ENCODE results near the gene NPAS3.

NPAS3 gene

DNA sequence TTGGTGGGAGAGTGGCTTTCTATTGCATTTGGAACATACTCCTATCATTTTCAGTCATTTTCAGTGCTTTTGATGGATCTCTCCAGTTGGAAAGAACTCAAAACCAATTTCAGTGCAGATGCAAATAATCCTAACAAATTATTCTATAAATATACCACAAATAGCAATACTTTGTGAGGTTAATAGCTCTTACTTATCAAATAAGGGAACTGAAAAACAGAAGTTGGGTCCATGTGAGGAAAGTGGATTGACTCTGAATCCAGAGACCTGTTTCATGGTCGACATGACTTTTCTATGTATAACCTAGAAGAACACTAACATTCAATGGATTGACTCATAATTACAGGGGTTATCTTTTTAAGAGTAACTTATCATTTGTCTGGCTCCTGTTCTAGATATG lies 763.6 kb downstream of the NPAS3 start:
- H3K4me3 ChIP-seq (ENCODE audit: control insufficient read depth, low read depth, low read length), result no peak overlapping the region
- TF ChIP-seq CTCF (conservative IDR thresholded peaks at IDR 0.05; ENCODE audit: control insufficient read depth, insufficient read depth, low read depth, low read length), result no peak
- no peak for DNase-seq (ENCODE audit: low read depth)

DNA sequence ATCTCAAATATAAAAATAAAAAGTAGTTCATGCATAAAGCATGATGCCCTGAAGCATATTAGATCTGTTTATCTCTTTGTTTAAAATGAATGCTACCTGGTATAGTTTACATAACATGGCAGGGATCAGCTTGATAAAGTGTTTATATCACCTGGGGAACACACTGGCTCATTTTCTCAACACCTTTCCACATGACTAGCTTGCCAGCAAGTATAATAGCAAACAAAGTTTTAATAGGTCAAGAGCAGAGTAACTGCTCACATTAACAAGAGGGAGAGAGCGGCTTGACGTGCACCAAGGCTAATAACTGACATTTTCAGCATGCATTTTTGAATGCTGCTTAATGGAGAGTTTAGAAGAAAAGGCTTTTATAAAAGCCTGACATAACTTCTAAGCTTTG lies 765.8 kb downstream of the NPAS3 start:
- no peak for DNase-seq (ENCODE audit: low read depth)
- TF ChIP-seq CTCF (conservative IDR thresholded peaks at IDR 0.05; ENCODE audit: control insufficient read depth, insufficient read depth, low read depth, low read length), result no peak
- H3K4me3 ChIP-seq (ENCODE audit: control insufficient read depth, low read depth, low read length), result no peak overlapping the region

DNA sequence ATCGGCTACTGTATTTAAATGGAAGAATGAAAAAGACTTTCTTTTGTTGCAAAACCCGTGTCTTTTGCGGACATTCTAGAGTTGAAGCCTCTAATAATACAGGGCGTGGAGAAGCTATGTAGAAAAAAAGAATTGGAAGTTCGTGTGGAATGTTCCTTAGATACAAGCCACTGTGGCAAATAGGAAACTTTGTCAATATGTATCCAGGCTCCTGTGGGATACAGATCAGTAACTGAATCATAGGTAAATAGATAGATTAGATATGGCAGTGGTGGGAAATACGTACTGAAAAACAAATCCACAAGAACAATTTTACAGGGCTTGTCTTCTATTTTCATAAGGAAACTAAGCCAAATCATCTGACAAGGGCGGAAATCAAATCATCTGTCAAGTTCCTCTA lies 766.8 kb downstream of the NPAS3 start:
- no peak for TF ChIP-seq CTCF (conservative IDR thresholded peaks at IDR 0.05; ENCODE audit: control insufficient read depth, insufficient read depth, low read depth, low read length)
- no peak overlapping the region for H3K4me3 ChIP-seq (ENCODE audit: control insufficient read depth, low read depth, low read length)
- DNase-seq (ENCODE audit: low read depth), result no peak

DNA sequence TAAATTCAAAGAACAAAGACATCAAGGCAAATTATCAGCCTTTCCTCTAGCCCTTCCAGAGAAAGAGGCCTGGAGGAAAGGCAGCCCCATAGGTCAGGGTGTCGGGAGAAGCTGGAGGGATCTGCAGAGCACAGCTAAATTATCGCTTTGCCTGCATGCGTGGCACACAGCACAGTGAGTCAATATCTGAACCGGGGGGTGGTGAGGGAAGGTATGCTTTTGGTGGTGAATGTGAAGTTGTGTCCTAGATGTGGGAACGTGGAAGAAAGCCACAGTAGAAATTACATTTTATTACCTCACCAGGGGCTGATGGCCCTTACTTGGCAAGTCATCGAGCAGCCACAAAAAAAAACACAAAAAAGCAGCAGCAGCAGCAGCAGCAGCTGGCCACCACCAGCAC lies 769.0 kb downstream of the NPAS3 start:
- DNase-seq (ENCODE audit: low read depth), result no peak
- TF ChIP-seq CTCF (conservative IDR thresholded peaks at IDR 0.05; ENCODE audit: control insufficient read depth, insufficient read depth, low read depth, low read length), result no peak
- no peak overlapping the region for H3K4me3 ChIP-seq (ENCODE audit: control insufficient read depth, low read depth, low read length)

DNA sequence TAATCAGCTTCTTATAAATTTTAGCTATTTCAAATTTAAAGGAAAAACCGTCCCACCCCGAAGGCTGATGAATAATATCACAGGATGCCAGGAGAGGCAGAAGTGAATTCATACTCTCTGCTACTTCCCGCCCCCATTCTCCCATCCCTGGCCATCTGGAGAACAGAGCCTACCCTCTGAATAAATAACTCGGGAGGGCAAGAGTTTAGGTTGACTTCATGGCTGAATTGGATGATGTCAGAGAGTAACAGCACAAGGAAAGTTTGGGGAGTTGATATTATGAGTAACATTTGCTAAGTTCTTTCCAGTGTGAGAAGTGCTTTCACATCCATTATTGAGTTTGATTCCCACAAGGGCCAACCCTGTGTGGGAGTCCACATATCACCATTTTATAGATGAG lies 770.6 kb downstream of the NPAS3 start:
- no peak for TF ChIP-seq CTCF (conservative IDR thresholded peaks at IDR 0.05; ENCODE audit: control insufficient read depth, insufficient read depth, low read depth, low read length)
- peak; percentile 69 for DNase-seq (ENCODE audit: low read depth)
- no peak overlapping the region for H3K4me3 ChIP-seq (ENCODE audit: control insufficient read depth, low read depth, low read length)

GRCh38 chr14:33709711-33710110 lies 771.0 kb downstream of the NPAS3 start:
- DNase-seq (ENCODE audit: low read depth), result no peak
- TF ChIP-seq CTCF (conservative IDR thresholded peaks at IDR 0.05; ENCODE audit: control insufficient read depth, insufficient read depth, low read depth, low read length), result no peak
- H3K4me3 ChIP-seq (ENCODE audit: control insufficient read depth, low read depth, low read length), result no peak overlapping the region

- no peak overlapping the region for H3K4me3 ChIP-seq (ENCODE audit: control insufficient read depth, low read depth, low read length)
- DNase-seq (ENCODE audit: low read depth), result no peak
- TF ChIP-seq CTCF (conservative IDR thresholded peaks at IDR 0.05; ENCODE audit: control insufficient read depth, insufficient read depth, low read depth, low read length), result no peak
Observed at GRCh38 chr14:33710273-33710672, 771.6 kb downstream of the NPAS3 start.

Data from fibroblast of mammary gland (primary cell).